Measurements from ENCODE around the gene HSF2.

The HSF2 gene, protein sequence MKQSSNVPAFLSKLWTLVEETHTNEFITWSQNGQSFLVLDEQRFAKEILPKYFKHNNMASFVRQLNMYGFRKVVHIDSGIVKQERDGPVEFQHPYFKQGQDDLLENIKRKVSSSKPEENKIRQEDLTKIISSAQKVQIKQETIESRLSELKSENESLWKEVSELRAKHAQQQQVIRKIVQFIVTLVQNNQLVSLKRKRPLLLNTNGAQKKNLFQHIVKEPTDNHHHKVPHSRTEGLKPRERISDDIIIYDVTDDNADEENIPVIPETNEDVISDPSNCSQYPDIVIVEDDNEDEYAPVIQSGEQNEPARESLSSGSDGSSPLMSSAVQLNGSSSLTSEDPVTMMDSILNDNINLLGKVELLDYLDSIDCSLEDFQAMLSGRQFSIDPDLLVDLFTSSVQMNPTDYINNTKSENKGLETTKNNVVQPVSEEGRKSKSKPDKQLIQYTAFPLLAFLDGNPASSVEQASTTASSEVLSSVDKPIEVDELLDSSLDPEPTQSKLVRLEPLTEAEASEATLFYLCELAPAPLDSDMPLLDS

DNA sequence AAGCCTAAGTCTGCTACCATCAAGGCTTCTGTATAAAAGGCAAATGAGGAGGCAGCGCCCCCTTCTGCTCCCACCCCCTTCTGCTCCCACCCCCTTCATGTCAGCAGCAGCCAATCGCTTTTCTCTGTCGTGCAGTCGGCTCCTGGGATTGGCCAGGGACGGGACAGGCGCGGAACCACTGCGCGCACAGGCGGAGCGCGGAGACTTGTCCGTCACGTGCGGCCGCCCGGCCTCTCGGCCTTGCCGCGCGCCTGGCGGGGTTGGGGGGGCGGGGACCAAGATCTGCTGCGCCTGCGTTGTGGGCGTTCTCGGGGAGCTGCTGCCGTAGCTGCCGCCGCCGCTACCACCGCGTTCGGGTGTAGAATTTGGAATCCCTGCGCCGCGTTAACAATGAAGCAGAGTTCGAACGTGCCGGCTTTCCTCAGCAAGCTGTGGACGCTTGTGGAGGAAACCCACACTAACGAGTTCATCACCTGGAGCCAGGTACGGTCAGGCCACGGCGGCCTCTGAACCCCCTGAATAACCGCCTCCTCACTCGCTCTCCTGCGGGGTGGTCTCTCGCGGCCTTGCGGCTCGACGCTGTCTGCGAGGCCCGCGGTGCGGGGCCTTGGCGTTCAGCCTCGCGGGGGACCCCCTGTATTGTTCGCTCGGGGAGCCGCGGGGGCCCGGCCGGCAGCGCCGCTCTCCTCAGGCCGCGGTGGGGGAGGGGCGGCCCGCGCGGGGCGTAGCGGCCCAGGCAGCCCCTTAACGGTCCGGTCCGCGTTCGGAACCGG lies at the start of gene HSF2:
Gene HSF2 (plus strand): TSS at position 305 of the 773 bp plus-strand sequence. CDS start 86 bp downstream, at position 391.
- DNase-seq (ENCODE audit: low spot score): peak; percentile 94

DNA sequence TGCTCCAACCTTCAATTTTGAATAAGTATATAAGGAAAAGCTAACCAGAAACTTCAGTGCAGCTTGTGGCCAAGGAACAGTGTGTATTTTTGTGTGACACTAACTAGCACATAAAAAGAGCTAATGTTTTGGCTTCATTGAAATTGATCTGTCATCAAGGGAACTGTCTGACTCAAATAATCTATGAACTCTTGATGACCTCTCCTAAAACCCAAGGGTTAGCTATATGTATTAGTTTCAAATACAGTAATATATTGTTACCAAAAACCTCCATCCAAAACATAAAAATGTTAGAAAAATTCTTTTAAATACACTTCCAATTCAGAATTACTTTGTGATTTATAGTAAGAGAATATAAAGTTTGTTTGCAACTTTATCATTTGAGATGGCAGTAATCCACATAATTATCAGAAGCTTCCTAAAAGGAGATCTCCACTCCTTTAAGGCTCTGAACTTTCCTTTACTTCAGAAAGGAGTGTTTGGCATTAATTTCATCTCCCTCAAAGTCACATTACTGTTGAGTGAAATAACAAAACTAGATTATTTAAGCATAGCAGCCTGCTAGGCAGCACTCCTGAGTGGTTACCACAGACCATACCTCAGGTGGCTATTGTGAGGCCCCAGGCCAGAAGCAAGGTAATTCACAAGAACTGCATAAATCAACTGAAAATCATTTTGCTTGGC lies 46.3 kb upstream of the HSF2 start:
- no peak for DNase-seq (ENCODE audit: low spot score)

DNA sequence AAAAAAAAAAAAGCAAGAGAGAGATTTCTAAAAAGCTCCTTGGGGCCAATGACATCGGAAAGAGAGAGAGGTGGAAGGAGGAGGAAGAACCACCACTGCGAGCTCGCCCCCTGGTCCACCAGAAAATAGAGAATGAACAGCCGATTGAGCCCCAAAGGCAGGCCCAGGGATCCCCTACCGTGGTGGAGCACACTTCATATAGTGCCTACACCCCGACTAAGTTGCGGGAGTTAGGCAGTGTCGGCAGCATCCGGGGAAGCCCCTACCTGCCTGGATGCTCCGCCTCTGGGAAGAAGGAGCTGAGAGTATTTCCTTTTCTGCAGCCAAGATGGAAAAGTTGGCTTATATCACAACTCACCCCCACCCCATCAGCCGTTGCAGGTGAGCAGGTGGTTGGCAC lies 38.6 kb upstream of the HSF2 start:
- no peak for DNase-seq (ENCODE audit: low spot score)

DNA sequence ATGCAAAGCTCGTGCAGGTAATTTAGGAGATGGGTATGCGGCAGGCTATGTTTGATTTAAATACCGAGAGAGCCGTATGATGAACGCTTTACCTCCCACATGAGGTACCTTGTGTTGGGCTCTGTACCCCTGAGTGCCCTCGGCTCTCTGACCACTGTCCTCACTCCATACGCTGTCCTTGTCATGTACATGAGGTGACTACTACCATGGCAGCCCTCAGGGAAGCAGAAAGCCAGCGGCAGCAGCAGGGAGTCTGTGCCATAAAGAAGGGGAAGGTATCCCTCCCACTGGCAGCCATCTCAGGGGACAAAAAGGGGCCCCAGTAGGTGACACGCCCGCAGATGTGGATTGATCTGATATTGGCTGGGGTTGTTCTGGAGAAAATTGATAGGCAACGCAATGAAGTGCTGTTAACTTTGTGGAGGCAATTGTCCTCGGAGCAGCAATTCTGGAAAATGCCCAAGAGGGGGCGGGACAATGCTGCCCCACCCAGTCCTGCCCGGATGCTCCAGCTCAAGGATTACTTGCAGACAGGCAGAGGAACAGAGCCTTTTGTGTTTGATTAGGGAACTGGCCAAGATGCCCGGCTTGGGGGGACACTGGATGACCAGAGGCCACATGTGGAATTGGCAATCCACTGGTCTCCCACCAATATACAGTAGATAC lies 38.0 kb upstream of the HSF2 start:
- DNase-seq (ENCODE audit: low spot score): no peak

DNA sequence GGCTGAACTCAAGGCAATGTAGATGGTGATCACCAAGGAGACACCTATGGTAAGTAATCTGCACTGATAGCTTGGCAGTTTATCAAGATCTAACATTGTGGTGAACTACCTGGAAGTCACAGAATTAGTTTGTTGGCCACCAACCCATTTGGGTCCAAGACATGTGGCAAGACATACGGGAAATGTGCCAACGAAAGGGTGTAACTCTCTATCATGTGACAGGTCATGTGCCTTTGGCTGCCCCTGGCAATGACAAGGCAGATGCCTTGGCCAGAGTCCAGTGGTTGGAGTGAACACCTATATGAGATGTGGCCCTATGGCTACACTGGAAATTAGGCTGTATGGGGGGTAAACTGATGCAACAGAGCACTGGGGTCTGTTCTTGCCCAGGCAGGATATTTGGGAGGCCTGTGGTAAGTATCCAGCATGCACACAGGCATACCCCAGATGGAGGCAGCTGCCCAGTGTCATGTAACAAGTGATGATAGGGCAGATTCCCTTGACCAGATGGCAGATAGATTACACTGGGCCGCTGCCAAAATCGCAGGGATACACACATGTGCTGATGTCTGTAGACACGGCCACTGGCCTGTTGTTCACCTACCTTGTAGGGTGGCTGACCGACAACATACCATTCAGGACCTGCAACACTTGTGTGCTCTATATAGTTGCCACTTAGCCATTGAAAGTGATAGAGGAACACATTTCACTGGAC lies 35.5 kb upstream of the HSF2 start:
- peak; percentile 54 for DNase-seq (ENCODE audit: low spot score)

DNA sequence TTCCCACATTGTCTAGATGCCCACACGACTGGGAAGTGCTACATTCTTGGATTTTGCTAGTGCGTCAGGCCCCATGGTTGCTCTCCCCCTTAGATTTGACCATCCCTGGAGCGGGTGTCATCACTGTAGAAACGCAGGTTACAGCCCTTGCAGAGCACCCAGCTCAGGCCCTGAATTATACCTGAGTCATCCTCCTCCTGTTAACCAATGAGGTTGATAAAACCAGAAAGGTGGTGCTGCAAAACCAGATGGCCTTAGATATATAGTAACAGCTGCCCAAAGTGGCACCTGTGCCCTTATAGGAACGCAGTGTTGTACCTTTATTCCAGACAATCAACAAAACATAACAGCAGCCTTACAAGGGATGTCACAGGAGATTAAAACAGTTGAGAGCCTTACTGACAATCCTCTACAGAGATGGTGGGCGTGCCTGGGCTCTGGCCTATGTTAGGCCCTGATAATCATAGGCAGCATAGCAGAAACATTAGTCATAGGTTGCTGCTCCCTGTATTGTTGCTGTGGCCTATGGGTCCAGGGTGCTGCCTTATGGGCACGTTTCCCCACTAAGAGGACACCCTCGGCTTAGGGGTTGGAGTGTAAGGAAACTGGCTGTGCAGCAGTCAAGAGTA lies 33.6 kb upstream of the HSF2 start:
- DNase-seq (ENCODE audit: low spot score): peak; percentile 32

DNA sequence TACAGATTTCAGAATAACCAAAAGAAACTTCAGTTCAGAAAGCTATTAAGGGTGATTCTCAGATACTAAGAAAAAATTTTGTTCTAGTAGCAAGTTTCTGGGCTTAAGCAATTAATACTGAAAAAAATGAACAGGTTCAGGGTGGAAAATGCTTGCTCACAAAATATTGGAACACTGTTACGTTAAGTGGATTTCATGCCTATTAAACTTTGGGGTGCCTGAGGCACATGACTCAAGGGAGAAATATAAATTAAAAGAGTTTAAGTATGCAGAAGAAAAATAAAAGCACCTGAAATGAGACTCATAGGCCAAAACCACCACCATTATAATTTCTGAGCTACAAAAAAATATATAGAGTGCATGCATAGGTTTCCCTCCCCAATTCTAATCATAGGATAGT lies 32.3 kb upstream of the HSF2 start:
- DNase-seq (ENCODE audit: low spot score): no peak

DNA sequence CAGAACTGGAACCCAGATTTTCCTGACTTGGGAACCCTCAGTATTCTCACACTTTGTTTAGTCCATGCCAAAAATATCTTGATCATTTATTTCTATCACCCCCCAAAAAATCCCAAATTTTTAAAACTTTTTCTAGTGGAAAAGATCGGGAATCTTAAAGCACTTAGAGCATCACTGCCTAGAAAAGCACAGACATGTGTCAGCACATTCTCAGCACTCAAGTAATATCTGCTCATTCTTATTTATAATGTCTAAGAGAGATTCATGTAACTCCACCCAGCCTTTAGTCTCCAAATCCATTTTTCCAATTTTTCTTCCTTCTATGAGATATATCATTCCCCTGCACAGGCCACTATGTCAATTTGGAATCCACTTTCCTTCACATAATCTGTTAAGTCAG lies 29.9 kb upstream of the HSF2 start:
- no peak for DNase-seq (ENCODE audit: low spot score)

DNA sequence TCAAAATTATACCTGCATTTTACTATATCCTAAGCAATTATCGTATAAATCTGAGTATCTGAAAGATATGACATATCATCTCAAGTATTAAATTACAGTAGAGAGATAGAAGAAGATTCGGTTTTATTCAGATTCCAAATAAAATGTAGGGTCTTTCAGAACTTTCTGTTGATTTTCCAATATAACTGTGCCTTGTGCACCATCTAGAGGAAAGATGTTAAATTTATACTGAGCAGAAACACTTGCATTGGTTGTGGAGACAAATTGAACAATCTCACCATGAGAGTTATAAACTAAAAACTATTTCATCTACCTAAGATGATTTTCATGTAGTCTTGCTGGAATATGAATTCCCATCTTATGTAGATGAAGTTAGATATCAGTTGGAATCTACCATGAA lies 26.8 kb upstream of the HSF2 start:
- DNase-seq (ENCODE audit: low spot score): no peak

DNA sequence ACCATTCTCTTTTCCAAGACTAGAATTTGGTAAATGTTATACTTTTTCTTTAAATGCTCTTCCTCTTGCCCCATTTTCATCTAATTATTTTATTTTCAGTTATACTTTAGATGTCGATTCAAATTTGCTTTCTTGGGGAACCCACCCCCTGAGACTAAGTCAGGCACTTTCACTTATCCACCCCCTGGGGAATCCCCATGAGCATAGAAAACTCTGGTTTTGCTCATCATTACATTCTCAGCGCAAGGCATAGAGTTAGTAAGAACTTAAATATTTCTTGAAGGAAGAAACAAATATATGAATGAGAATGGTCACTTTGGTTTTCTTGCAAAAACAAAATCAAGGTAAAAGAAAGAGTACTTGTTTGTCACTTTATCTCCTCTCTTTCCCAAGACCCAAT lies 25.1 kb upstream of the HSF2 start:
- no peak for DNase-seq (ENCODE audit: low spot score)

DNA sequence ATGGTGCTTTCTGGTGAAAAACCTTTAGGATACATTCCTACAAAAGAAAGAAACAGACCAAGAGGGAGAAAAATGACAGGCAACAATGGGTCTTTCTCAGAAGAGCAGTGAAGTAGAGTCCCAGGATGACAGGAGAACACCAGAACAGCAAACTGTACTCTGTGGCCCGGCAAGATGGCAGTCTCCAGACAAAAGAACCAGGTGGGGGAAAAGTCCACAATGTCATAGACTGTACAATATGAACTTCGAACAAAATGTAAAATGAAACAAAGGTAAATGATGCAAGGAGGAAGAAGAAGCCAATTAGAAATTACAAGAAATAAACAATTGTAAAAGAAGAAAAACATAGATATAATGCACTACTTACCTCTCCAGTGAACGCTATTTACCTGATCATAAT lies 23.2 kb upstream of the HSF2 start:
- no peak for DNase-seq (ENCODE audit: low spot score)

DNA sequence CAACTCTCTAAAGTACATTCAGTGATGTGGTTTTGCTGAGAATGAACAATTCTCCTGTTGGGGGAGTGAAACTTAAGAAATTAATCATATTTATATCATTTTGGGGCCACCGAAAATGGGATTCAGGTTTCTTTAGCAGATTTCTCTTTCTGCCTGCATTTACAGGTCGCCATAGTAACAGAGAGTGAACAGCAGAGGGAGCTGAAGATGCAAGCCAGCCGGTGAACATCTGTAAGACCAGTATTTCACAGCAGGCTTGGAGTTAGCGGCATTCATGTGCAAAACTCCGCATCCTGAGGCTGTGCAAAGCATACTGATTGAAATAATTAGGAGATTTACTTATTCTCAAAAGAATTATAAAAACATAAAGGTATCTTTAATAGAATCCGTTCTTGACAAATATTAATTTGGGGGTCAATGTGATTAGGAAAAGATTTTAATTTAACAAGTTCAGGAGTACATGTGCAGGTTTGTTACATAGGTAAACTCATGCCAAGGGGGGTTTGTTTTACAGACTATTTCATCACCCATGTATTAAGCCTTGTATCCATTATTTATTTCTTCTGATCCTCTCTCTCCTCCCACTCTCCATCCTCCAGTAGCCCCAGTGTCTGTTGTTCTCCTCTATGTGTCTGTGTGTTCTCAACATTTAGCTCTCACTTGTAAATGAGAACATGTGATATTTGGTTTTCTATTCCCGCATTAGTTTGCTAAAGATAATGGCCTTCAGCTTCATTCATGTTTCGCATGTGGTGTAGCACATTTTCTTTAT lies 17.8 kb upstream of the HSF2 start:
- peak; percentile 61 for DNase-seq (ENCODE audit: low spot score)

DNA sequence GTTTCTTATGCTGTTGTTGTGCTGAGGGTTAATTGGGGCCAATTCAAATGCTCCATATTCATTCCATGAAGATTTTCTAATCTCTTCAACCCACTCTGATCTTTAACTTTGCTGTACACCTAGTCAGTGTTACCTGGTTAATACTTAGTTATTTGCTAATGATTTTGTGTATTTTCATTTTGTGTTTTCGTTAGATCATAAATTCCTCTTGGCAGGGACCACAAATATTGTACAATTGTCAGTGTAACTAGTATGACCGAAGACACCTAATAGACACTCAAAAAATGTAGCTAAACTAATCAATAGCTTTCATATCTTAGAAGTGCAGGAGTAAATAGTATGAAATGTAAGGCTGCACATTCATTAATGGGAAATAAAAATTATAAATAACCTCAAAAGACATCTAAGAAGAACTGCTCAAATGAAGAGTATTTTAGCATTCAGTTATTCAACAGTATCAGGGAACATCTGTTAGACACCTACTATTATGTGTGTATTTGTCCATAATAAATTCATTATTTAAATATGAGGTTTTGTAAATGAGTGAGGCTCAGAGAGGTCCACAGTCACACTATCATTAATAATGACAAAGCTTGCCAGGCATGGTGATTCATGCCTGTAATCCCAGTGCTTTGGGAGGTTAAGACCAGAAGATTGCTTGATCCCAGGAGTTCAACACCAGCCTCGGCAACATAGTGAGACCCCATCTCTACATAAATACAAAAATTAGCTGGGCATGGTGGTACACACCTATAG lies 13.4 kb upstream of the HSF2 start:
- no peak for DNase-seq (ENCODE audit: low spot score)

DNA sequence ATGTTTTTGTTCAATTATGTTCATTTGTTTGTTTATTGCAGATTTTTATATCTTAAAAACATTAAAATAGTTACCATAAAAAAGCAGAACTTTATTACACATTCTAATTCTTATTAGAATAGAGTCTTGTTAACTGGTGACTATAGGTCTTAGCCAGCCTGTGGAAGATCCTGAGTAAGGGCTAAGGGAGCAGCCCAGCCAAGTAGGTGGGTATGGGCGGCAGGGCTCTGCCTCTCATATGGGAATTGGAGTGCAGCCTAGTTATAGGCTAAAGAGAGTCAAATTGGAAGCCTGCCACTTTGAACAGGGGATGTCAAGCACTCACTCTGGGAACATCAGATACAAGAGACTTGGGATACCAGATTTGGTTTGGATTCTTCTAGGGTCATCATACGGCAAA lies 10.5 kb upstream of the HSF2 start:
- DNase-seq (ENCODE audit: low spot score): no peak

DNA sequence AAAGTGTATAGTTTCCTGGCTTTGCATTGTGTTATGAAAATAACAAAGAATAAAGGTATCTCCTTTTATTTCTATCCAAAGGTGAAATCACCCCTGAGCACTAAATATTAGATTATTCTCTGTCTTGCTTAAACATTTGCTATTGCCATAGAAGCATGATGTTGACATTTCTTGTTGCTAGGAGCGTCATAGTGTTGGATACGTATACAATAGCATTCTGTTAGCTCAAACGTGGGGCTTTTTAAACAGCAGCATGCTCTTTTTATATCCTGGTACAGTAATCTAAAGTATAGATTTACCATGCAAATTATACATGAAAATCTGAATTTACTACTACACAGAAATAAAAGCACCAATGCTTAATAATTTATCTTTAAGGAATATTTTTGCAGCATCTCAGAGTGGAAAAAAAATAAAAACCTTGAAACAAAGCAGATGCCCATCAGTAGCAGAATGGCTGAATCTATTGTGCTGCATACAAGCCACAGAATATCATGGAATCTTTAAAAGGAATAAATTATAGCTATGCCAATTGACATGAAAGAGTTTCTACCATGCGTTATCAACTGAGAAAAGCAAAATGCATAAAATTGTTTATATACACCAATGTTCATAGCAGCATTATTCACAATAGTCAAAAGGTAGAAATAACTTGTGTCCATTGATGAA lies 9.6 kb upstream of the HSF2 start:
- no peak for DNase-seq (ENCODE audit: low spot score)

DNA sequence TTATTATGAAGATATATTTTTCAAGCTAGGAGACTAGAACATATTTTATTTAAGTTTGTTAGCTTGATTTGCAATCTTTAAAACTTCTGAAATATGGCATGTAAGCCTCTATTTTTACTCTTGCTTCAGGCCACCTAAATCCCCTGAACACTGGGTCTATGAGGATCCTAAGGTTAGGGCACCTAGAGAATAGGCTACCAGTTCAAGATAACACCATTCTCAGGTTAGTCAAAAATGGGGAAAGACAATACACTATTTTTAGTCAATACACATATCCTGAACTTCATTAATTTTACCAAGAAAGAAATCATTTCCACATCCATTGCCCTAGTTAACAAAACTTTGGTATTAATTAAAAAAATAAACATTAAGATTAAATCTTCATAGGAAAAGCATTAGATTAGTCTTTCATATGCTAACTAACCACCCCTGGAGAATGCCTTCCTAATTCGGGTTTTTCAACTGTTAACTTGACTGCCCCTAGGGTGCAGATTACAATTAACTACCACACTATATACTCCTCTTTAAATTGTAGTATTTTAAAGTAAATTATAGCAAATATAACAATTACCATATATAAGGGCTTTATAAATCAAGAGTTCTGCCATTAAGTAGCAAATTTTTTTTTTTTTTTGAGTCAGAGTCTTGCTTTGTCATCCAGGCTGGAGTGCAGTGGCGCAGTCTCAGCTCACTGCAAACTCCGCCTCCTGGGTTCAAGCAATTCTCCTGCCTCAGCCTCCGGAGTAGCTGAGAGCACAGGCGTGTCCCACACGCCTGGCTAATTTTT lies 6.7 kb upstream of the HSF2 start:
- no peak for DNase-seq (ENCODE audit: low spot score)

DNA sequence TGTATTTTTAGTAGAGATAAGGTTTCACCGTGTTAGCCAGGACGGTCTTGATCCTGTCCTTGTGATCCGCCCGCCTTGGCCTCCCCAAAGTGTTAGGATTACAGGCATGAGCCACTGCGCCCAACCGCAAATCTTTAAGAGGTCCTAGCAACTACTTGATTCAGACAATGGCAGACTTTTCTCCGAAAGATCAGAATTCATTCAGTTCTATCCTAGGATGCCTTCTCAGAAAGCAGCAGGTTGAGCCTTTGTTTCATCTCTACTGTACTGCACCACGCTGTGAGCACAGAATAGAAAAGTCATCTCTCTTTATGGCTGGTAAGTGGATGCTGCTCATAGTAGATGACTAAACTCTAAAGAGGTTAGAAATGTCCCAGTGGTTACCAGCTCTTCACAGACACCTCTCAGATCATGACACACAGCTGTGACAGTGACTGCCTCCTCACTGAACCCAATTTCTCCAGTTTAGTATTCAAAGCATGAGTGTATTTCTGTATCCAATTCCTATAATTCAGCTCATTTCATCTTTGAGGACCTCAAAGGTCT lies 6.0 kb upstream of the HSF2 start:
- no peak for DNase-seq (ENCODE audit: low spot score)

DNA sequence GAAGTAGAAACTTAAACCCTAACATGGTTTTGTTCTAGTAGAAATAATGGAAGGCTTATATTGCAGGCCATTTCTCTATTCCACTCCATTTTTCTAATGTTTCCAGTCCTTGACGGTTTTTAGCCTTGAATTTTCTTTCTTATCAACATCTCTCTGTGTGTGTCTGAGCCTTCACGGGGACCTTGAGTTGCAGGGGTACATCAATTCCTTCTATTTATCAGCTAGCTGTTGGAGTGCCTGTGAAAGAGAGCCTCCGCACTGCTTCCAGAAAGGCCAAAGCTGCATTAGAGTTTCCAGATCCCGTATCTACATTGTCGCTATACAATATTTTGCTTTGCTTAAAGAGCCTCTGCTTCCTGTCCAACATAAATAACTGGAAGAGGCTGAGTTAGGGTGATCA lies 5.4 kb upstream of the HSF2 start:
- no peak for DNase-seq (ENCODE audit: low spot score)
